BLaER1 treated with 17β-estradiol and CSF1 and Interleukin-3, amounts not matched to agents 10 nM and 100 nM (cell line): ENCODE results near the gene WWOX.
A peak's percentile ranks its signal among the peaks of the same experiment; 100 is the strongest.

ENCODE experiments used
- H3K27ac ChIP-seq, 11 experiments: shearing (Covaris generic); formaldehyde crosslinking; 2 replicates each; pipeline ENCODE4 v1.8.1; 2022
- H3K27me3 ChIP-seq, 11 experiments: shearing (Covaris generic); formaldehyde crosslinking; 2 replicates each; pipeline ENCODE4 v1.8.1; 2022
- H3K36me3 ChIP-seq, 11 experiments: shearing (Covaris generic); formaldehyde crosslinking; 2 replicates each; pipeline ENCODE4 v1.8.1; 2022
- H3K4me1 ChIP-seq, 10 experiments: shearing (Covaris generic); formaldehyde crosslinking; 2 replicates each; pipeline ENCODE4 v1.8.1; 2022
- H3K4me2 ChIP-seq, 11 experiments: shearing (Covaris generic); formaldehyde crosslinking; 2 replicates each; pipeline ENCODE4 v1.8.1; 2022
- H3K4me3 ChIP-seq, 10 experiments: shearing (Covaris generic); formaldehyde crosslinking; 2 replicates each; pipeline ENCODE4 v1.8.1; 2022
- H3K9ac ChIP-seq, 11 experiments: shearing (Covaris generic); formaldehyde crosslinking; 2 replicates each; pipeline ENCODE4 v1.8.1; 2022
- H3K9me3 ChIP-seq, 11 experiments: shearing (Covaris generic); formaldehyde crosslinking; replicated peaks in 1 of 11; 2 replicates each; pipeline ENCODE4 v1.8.1; 2022
- H4K20me1 ChIP-seq, 11 experiments: shearing (Covaris generic); formaldehyde crosslinking; 2 replicates each; pipeline ENCODE4 v1.8.1; 2022
- Cebpa-rat ChIP-seq, 11 experiments: shearing (Covaris generic); IDR thresholded peaks; 2 replicates each; pipeline ENCODE4 v1.8.1; 2022

The WWOX gene

GRCh38 chr16:78972006-78972405, 872.6 kb downstream of the WWOX start:
- H3K9me3 ChIP-seq = no peaks in the 10 kb centered on the region
- no peak for TF ChIP-seq Cebpa-rat (IDR thresholded peaks at IDR 0.05)
- no peaks in the 10 kb centered on the region for H4K20me1 ChIP-seq
- no peaks in the 10 kb centered on the region for H3K4me1 ChIP-seq
- no peak overlapping the region for H3K27ac ChIP-seq
- no peak overlapping the region for H3K4me2 ChIP-seq
- no peak overlapping the region for H3K4me3 ChIP-seq
- H3K27me3 ChIP-seq = no peaks in the 10 kb centered on the region
- H3K36me3 ChIP-seq = no peaks in the 10 kb centered on the region
- H3K9ac ChIP-seq = no peak overlapping the region

DNA sequence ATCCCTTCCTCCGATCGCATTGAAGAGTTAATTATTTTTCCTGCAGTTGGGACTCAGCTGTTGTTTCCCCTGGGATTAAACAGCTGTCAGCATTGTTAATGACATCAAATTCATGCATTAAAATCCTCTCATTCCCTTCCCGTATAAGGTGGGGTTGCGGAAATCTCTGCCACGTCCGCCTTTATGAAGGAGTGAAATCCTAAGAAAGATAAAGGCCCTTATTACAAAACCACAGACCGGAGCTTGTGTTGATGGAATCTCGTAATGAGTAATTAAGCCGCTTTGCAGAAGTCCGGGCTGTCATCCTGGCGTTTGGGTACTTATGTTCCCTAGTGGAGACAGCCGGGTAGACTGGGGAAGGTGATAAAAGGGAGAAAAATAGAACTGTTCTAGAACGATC, 873.5 kb downstream of the WWOX start:
- H3K4me2 ChIP-seq = no peak overlapping the region
- no peak overlapping the region for H3K9ac ChIP-seq
- no peak for TF ChIP-seq Cebpa-rat (IDR thresholded peaks at IDR 0.05)
- no peaks in the 10 kb centered on the region for H3K36me3 ChIP-seq
- H3K27me3 ChIP-seq = no peaks in the 10 kb centered on the region
- H3K4me3 ChIP-seq = no peak overlapping the region
- no peaks in the 10 kb centered on the region for H3K4me1 ChIP-seq
- no peaks in the 10 kb centered on the region for H3K9me3 ChIP-seq
- H4K20me1 ChIP-seq = no peaks in the 10 kb centered on the region
- no peak overlapping the region for H3K27ac ChIP-seq

- Histone ChIP-seq H3K9me3 (no peaks in the 10 kb centered on the region), H3K27ac (no peak overlapping the region), H3K27me3 (no peaks in the 10 kb centered on the region), H3K4me3 (no peak overlapping the region), H3K4me2 (no peak overlapping the region), H3K4me1 (no peaks in the 10 kb centered on the region), H3K9ac (no peak overlapping the region), H4K20me1 (no peaks in the 10 kb centered on the region), H3K36me3 (no peaks in the 10 kb centered on the region)
- no peak for TF ChIP-seq Cebpa-rat (IDR thresholded peaks at IDR 0.05)
These were observed 876.8 kb downstream of the WWOX start for GRCh38 chr16:78976212-78976611.

DNA sequence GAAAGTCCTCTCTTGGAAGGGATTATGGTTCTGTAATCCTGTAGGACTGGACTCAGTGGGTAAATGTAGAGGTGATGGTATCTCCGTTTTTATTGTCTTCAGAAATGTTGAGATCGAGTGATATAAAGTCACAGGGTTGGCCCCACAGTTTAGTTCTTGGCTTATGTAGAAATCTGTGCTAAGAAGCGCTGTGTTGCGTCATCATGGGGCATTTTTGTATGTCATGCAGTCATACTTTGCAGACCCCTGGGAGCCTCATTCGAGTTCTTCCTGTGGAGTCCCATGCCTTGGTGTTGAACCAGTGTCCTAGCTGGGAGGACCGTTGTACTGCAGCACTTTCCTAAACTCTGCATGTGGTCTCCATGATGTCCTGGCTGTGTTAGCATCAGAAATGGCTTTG, 881.4 kb downstream of the WWOX start:
- Histone ChIP-seq H3K4me2 (no peak overlapping the region), H3K36me3 (no peaks in the 10 kb centered on the region), H3K4me1 (no peaks in the 10 kb centered on the region), H3K9ac (no peak overlapping the region), H3K27me3 (no peaks in the 10 kb centered on the region), H3K9me3 (peaks cover 0 to 16% (median 0%) of the 10 kb centered on the region in 11 experiments; a peak in 7 of 22 replicates), H4K20me1 (no peaks in the 10 kb centered on the region; a peak in 1 of 22 replicates), H3K4me3 (no peak overlapping the region), H3K27ac (no peak overlapping the region)
- TF ChIP-seq Cebpa-rat (IDR thresholded peaks at IDR 0.05) = peak in 2 of 11 experiments; percentile 32 to 35; a peak in 1 of 22 replicates

GRCh38 chr16:78982096-78982744, 882.8 kb downstream of the WWOX start:
- TF ChIP-seq Cebpa-rat (IDR thresholded peaks at IDR 0.05) = no peak
- Histone ChIP-seq H3K36me3 (no peaks in the 10 kb centered on the region), H3K4me2 (no peak overlapping the region), H3K27me3 (no peaks in the 10 kb centered on the region), H3K27ac (no peak overlapping the region), H3K4me3 (no peak overlapping the region), H4K20me1 (no peaks in the 10 kb centered on the region; a peak in 1 of 22 replicates), H3K9me3 (peaks cover 0 to 16% (median 0%) of the 10 kb centered on the region in 11 experiments; a peak in 7 of 22 replicates), H3K9ac (no peak overlapping the region), H3K4me1 (no peaks in the 10 kb centered on the region)

GRCh38 chr16:78984324-78984723, 884.9 kb downstream of the WWOX start:
- no peak overlapping the region for H3K4me2 ChIP-seq
- no peaks in the 10 kb centered on the region for H3K27me3 ChIP-seq
- H3K9ac ChIP-seq = no peak overlapping the region
- H3K27ac ChIP-seq = no peak overlapping the region
- H4K20me1 ChIP-seq = no peaks in the 10 kb centered on the region; a peak in 1 of 22 replicates
- H3K4me3 ChIP-seq = no peak overlapping the region
- peaks cover 0 to 13% (median 8%) of the 10 kb centered on the region in 10 experiments; a peak in 14 of 20 replicates for H3K4me1 ChIP-seq
- H3K9me3 ChIP-seq = peaks cover 0 to 16% (median 0%) of the 10 kb centered on the region in 11 experiments; a peak in 7 of 22 replicates
- no peaks in the 10 kb centered on the region for H3K36me3 ChIP-seq
- TF ChIP-seq Cebpa-rat (IDR thresholded peaks at IDR 0.05) = no peak

DNA sequence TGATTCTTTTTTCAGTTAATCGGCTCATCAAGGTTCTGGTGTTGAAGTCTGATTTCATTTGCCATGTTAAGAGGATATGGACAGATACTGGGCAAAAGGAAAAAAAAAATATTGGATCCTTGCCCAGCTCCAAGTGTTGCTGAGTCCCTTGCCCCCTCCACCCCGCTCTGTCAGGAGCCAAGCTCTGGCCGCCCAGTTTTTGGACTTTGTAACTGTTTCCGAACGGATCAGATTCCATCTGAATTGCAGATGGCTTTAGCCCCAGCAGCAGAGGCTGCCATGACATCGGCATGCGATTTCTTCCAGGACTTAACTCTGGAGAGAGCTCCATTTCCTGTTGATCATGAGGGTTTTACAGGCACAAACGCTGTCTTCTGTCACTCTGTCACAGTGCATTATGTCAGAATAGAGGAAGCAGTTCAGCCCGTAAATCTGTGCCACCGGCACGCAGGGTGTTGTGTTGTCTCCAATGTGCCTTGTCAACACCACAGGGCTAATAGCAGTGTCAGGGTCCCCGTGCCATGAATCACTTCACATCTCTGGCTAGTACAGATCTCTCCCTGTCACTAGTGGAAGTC, 885.5 kb downstream of the WWOX start:
- no peaks in the 10 kb centered on the region for H3K27me3 ChIP-seq
- H3K4me3 ChIP-seq = no peak overlapping the region
- no peak overlapping the region for H3K27ac ChIP-seq
- H3K9me3 ChIP-seq = peaks cover 0 to 16% (median 0%) of the 10 kb centered on the region in 11 experiments; a peak in 7 of 22 replicates
- no peaks in the 10 kb centered on the region; a peak in 1 of 22 replicates for H4K20me1 ChIP-seq
- no peak for TF ChIP-seq Cebpa-rat (IDR thresholded peaks at IDR 0.05)
- H3K4me1 ChIP-seq = peaks cover 0 to 19% (median 10%) of the 10 kb centered on the region in 10 experiments; a peak in 16 of 20 replicates
- no peak overlapping the region for H3K9ac ChIP-seq
- H3K36me3 ChIP-seq = no peaks in the 10 kb centered on the region
- no peak overlapping the region for H3K4me2 ChIP-seq

- Histone ChIP-seq H3K9ac (no peak overlapping the region), H3K36me3 (no peaks in the 10 kb centered on the region), H3K4me1 (peaks cover 0 to 29% (median 19%) of the 10 kb centered on the region in 10 experiments; a peak in 16 of 20 replicates), H3K9me3 (peaks cover 0 to 16% (median 0%) of the 10 kb centered on the region in 11 experiments; a peak in 7 of 22 replicates), H4K20me1 (no peaks in the 10 kb centered on the region; a peak in 1 of 22 replicates), H3K27ac (no peak overlapping the region), H3K4me3 (no peak overlapping the region), H3K27me3 (no peaks in the 10 kb centered on the region), H3K4me2 (no peak overlapping the region)
- no peak for TF ChIP-seq Cebpa-rat (IDR thresholded peaks at IDR 0.05)
These were observed 886.5 kb downstream of the WWOX start for GRCh38 chr16:78985716-78986605.

DNA sequence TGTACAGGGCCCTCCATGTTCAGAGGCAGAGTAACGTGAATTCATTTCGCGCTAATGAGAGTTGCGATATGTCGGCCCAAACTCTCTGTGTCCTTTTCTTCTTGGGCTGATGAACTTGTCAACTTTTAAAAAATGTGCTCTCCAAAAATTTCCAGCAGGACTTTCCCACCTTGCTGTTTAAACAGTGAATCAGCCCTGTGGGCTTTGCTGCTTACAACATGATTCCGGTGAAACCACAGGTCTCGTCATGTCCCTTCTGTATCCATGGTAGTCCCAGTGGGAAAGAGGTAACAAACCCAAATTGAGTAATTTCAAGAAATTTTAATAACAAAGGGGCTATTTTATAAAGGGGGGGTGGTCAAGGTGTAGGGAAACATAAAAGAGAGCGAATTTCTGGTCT, 888.2 kb downstream of the WWOX start:
- Histone ChIP-seq H3K9ac (no peak overlapping the region), H4K20me1 (no peaks in the 10 kb centered on the region; a peak in 1 of 22 replicates), H3K27ac (no peak overlapping the region), H3K4me3 (no peak overlapping the region), H3K4me1 (peaks cover 0 to 30% (median 19%) of the 10 kb centered on the region in 10 experiments; a peak in 16 of 20 replicates), H3K4me2 (no peak overlapping the region), H3K9me3 (peaks cover 0 to 16% (median 0%) of the 10 kb centered on the region in 11 experiments; a peak in 7 of 22 replicates), H3K27me3 (no peaks in the 10 kb centered on the region), H3K36me3 (no peaks in the 10 kb centered on the region)
- no peak for TF ChIP-seq Cebpa-rat (IDR thresholded peaks at IDR 0.05)
